HepG2 (cell line): Measurements from ENCODE around the gene CEL. TPM values are rescaled to one million over a fixed set of nuclear protein-coding genes. Genes with fewer than 3 reads are reported as not detected.

Experiments
- ETV5 ChIP-seq: IDR thresholded peaks from 2 replicates; pipeline ENCODE4 v1.6.1; 2018; ENCODE audit warnings: missing biosample characterization, missing genetic modification reagents, inconsistent platforms, borderline replicate concordance
- FOXO1 ChIP-seq: sonication (generic); formaldehyde crosslinking; IDR thresholded peaks from 2 replicates; pipeline ENCODE4 v1.4.0; 2020; ENCODE audit warnings: missing genetic modification reagents
- HHEX ChIP-seq: IDR thresholded peaks from 2 replicates; pipeline ENCODE4 v1.6.1; 2016; ENCODE audit warnings: control low read depth
- HNF4G ChIP-seq, 2 experiments: sonication (generic) in 1 of 2; formaldehyde crosslinking in 1 of 2; IDR thresholded peaks; 2 replicates each; pipeline versions ENCODE4 v1.4.0 to v1.6.1; 2011 to 2020; ENCODE audit warnings: borderline replicate concordance in 2 of 2, low read depth in 2 of 2, mild to moderate bottlenecking in 2 of 2, low read length in 1 of 2, missing genetic modification reagents in 1 of 2, moderate library complexity in 1 of 2
- ISL2 ChIP-seq: sonication (generic); formaldehyde crosslinking; IDR thresholded peaks from 2 replicates; pipeline ENCODE4 v1.5.0; 2020; ENCODE audit warnings: missing genetic modification reagents
- JUN ChIP-seq: sonication (generic); formaldehyde crosslinking; IDR thresholded peaks from 2 replicates; pipeline ENCODE4 v1.4.0; 2020; ENCODE audit warnings: mild to moderate bottlenecking, missing genetic modification reagents
- MTF1 ChIP-seq: sonication (generic); formaldehyde crosslinking; IDR thresholded peaks from 2 replicates; pipeline ENCODE4 v1.5.0; 2020; ENCODE audit warnings: missing genetic modification reagents
- NBN ChIP-seq: fragments of 450-650 bp; conservative IDR thresholded peaks from 2 replicates; pipeline ENCODE4 v1.6.1; 2017
- PTBP1 ChIP-seq: fragments of 200-400 bp; formaldehyde crosslinking; IDR thresholded peaks from 2 replicates; pipeline ENCODE4 v1.6.1; 2018; ENCODE audit warnings: low read length, low read depth; ENCODE audit not compliant: poor library complexity, severe bottlenecking
- SALL1 ChIP-seq: sonication (generic); formaldehyde crosslinking; IDR thresholded peaks from 2 replicates; pipeline ENCODE4 v1.8.0; 2022; ENCODE audit warnings: mild to moderate bottlenecking, missing genetic modification reagents
- SIN3B ChIP-seq: fragments of 150-350 bp; IDR thresholded peaks from 2 replicates; pipeline ENCODE4 v1.6.1; 2014; ENCODE audit warnings: low read length
- TMF1 ChIP-seq: sonication (generic); formaldehyde crosslinking; IDR thresholded peaks from 2 replicates; pipeline ENCODE4 v1.8.1; 2022; ENCODE audit warnings: low read depth, missing genetic modification reagents
- ZBTB7A ChIP-seq: sonication (generic); formaldehyde crosslinking; IDR thresholded peaks from 2 replicates; pipeline ENCODE4 v1.8.0; 2022; ENCODE audit warnings: mild to moderate bottlenecking, missing genetic modification reagents
- ZBTB7B ChIP-seq: sonication (generic); formaldehyde crosslinking; IDR thresholded peaks from 2 replicates; pipeline ENCODE4 v1.4.0; 2020; ENCODE audit warnings: missing genetic modification reagents
- ZNF441 ChIP-seq: sonication (generic); formaldehyde crosslinking; IDR thresholded peaks from 2 replicates; pipeline ENCODE4 v1.7.0; 2021; ENCODE audit warnings: missing genetic modification reagents, borderline replicate concordance
- ZNF557 ChIP-seq: sonication (generic); formaldehyde crosslinking; IDR thresholded peaks from 2 replicates; pipeline ENCODE4 v1.4.0; 2020; ENCODE audit warnings: missing genetic modification reagents
- ZNF777 ChIP-seq: sonication (generic); formaldehyde crosslinking; IDR thresholded peaks from 2 replicates; pipeline ENCODE4 v1.4.0; 2020; ENCODE audit warnings: missing genetic modification reagents
- ZNF788 ChIP-seq: sonication (generic); formaldehyde crosslinking; IDR thresholded peaks from 2 replicates; pipeline ENCODE4 v1.5.0; 2020; ENCODE audit warnings: mild to moderate bottlenecking, missing genetic modification reagents, borderline replicate concordance
- ZNF879 ChIP-seq: sonication (generic); formaldehyde crosslinking; IDR thresholded peaks from 2 replicates; pipeline ENCODE4 v1.8.1; 2023; ENCODE audit warnings: missing genetic modification reagents
- polyA plus RNA-seq, 8 experiments: library from polyadenylated mRNA; depleted of rRNA in 3 of 8; stranded (reverse) in 7 of 8; unstranded in 1 of 8; fragments of >200 nt; fragmentation: Illumina TruSeq in 4 of 8; extraction: Trizol in 4 of 8; gene quantifications; 2 replicates each; pipeline versions ENCODE4 v1.2.1 to v1.2.3, GENCODE V29; 2011 to 2016; ENCODE audit warnings: low read depth in 4 of 8, missing spikeins in 1 of 8, mixed read lengths in 1 of 8; ENCODE audit not compliant: insufficient read depth in 1 of 8
- total RNA-seq, 5 experiments: library from RNA; depleted of rRNA; stranded (reverse); fragments of >200 nt; fragmentation: Illumina TruSeq; extraction: Trizol; gene quantifications; 2 replicates each; pipeline ENCODE4 v1.2.3, GENCODE V29; 2016; ENCODE audit warnings: low read depth in 1 of 5
- TF ChIP-seq, protein P1 (sequence below): IDR thresholded peaks from 2 replicates; pipeline ENCODE4 v1.6.1; 2016
- TF ChIP-seq, protein P2 (sequence below): sonication (generic); formaldehyde crosslinking; IDR thresholded peaks from 2 replicates; pipeline ENCODE4 v1.9.0; 2022; ENCODE audit warnings: low read depth, missing genetic modification reagents
- TF ChIP-seq, protein P3 (sequence below): IDR thresholded peaks from 2 replicates; pipeline ENCODE4 v1.6.1; 2016; ENCODE audit warnings: missing genetic modification reagents, missing compliant biosample characterization
- TF ChIP-seq, protein P4 (sequence below): sonication (generic); formaldehyde crosslinking; IDR thresholded peaks from 2 replicates; pipeline ENCODE4 v1.4.0; 2020; ENCODE audit warnings: mild to moderate bottlenecking, missing genetic modification reagents
- TF ChIP-seq, protein P5 (sequence below): sonication (generic); formaldehyde crosslinking; IDR thresholded peaks from 2 replicates; pipeline ENCODE4 v1.5.0; 2020; ENCODE audit warnings: mild to moderate bottlenecking, missing genetic modification reagents

The CEL gene
- total and polyA plus RNA-seq, 2 of the 13 experiments (the other 11 are each of a cell fraction or from before 2014, with no cell fraction given): 0.63 to 1.5 TPM

DNA sequence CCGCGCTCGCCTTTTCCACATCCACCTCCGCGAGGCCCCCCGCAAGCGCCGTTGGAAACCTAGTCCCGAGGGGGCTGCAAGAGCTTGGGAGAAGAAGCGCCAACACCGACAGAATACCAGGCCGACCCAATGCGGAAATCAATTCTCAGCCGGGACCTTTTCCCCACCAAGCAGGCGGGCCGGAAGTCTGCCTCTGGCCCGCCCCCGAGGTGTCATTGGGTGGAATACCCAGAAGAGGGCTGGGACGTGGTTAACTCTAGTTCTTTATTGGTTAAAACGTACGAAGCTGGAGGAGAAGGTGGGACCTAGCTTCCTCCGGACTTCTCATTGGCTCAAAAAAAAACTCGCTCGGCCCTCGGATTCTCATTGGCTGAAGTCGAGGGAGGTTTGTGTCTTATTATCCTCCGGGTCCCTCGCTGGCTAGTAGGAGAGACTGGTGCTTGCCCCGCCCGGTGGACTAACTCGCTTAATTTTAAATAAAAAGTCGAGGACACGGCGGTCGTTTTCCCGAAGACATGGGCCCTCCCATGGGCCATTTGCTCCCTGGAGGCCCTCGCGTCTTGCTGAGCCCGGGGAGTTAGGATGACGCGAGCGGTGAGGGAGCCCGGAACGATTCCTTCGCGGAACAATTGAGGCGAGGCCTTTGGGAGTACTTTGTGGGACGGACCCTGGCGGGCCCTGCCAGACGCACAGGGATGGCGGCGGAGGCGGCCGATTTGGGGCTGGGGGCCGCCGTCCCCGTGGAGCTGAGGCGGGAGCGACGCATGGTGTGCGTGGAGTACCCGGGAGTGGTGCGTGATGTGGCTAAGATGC is 31.3 kb upstream of the CEL start, which contains the start of gene GTF3C5 (continued):
- TF ChIP-seq PTBP1 (peak; percentile 72), ZNF777 (CRISPR knock-in tag) (peak; percentile 21; the same call in 1 of the 2 replicates), JUN (no peak), HHEX (CRISPR knock-in tag) (no peak; the same call in 1 of the 2 replicates), NBN (no peak), ZBTB7A (CRISPR knock-in tag) (peak; percentile 45; the same call in 1 of the 2 replicates), FOXO1 (CRISPR knock-in tag) (peak; percentile 32; the same call in 1 of the 2 replicates), MTF1 (CRISPR knock-in tag) (no peak), HNF4G (IDR thresholded peaks at IDR 0.05; ENCODE audit: borderline replicate concordance, low read depth, low read length) (no peak), HNF4G (CRISPR knock-in tag; IDR thresholded peaks at IDR 0.05; ENCODE audit: borderline replicate concordance, low read depth) (no peak), ZNF788 (CRISPR knock-in tag) (peak; percentile 93), SALL1 (peak; percentile 59), ZBTB7B (CRISPR knock-in tag) (0 out of 2 replicates have a peak, but pooled peaks have one; percentile 48), ZNF441 (CRISPR knock-in tag) (no peak), TMF1 (CRISPR knock-in tag) (peak; percentile 78; the same call in 1 of the 2 replicates), ZNF879 (no peak), ETV5 (CRISPR knock-in tag) (no peak; the same call in 1 of the 2 replicates), ZNF557 (CRISPR knock-in tag) (peak; percentile 20; the same call in 1 of the 2 replicates), SIN3B (peak; percentile 97), ISL2 (CRISPR knock-in tag) (peak; percentile 54; the same call in 1 of the 2 replicates)
- TF ChIP-seq, protein P1, sequence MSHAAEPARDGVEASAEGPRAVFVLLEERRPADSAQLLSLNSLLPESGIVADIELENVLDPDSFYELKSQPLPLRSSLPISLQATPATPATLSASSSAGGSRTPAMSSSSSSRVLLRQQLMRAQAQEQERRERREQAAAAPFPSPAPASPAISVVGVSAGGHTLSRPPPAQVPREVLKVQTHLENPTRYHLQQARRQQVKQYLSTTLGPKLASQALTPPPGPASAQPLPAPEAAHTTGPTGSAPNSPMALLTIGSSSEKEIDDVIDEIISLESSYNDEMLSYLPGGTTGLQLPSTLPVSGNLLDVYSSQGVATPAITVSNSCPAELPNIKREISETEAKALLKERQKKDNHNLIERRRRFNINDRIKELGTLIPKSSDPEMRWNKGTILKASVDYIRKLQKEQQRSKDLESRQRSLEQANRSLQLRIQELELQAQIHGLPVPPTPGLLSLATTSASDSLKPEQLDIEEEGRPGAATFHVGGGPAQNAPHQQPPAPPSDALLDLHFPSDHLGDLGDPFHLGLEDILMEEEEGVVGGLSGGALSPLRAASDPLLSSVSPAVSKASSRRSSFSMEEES (CRISPR knock-in tag): 0 out of 2 replicates have a peak, but pooled peaks have one; percentile 22
- TF ChIP-seq, protein P2, sequence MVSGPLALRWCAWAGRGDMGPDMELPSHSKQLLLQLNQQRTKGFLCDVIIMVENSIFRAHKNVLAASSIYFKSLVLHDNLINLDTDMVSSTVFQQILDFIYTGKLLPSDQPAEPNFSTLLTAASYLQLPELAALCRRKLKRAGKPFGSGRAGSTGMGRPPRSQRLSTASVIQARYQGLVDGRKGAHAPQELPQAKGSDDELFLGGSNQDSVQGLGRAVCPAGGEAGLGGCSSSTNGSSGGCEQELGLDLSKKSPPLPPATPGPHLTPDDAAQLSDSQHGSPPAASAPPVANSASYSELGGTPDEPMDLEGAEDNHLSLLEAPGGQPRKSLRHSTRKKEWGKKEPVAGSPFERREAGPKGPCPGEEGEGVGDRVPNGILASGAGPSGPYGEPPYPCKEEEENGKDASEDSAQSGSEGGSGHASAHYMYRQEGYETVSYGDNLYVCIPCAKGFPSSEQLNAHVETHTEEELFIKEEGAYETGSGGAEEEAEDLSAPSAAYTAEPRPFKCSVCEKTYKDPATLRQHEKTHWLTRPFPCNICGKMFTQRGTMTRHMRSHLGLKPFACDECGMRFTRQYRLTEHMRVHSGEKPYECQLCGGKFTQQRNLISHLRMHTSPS (CRISPR knock-in tag): 0 out of 2 replicates have a peak, but pooled peaks have one; percentile 35
- TF ChIP-seq, protein P3, sequence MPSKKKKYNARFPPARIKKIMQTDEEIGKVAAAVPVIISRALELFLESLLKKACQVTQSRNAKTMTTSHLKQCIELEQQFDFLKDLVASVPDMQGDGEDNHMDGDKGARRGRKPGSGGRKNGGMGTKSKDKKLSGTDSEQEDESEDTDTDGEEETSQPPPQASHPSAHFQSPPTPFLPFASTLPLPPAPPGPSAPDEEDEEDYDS: peak; percentile 64; the same call in 1 of the 2 replicates
- TF ChIP-seq, protein P4, sequence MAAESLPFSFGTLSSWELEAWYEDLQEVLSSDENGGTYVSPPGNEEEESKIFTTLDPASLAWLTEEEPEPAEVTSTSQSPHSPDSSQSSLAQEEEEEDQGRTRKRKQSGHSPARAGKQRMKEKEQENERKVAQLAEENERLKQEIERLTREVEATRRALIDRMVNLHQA (CRISPR knock-in tag): no peak
- TF ChIP-seq, protein P5, sequence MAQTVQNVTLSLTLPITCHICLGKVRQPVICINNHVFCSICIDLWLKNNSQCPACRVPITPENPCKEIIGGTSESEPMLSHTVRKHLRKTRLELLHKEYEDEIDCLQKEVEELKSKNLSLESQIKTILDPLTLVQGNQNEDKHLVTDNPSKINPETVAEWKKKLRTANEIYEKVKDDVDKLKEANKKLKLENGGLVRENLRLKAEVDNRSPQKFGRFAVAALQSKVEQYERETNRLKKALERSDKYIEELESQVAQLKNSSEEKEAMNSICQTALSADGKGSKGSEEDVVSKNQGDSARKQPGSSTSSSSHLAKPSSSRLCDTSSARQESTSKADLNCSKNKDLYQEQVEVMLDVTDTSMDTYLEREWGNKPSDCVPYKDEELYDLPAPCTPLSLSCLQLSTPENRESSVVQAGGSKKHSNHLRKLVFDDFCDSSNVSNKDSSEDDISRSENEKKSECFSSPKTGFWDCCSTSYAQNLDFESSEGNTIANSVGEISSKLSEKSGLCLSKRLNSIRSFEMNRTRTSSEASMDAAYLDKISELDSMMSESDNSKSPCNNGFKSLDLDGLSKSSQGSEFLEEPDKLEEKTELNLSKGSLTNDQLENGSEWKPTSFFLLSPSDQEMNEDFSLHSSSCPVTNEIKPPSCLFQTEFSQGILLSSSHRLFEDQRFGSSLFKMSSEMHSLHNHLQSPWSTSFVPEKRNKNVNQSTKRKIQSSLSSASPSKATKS: peak; percentile 72; the same call in 1 of the 2 replicates
